Hematopoietic multipotent progenitor cell (in vitro differentiated cells): Measurements from ENCODE around the gene MAML1. TPM values are rescaled to one million over a fixed set of nuclear protein-coding genes. Genes with fewer than 3 reads are reported as not detected.

Source experiments
- DNase-seq, 3 donors: peaks; one replicate each; pipeline ENCODE4 v3.0.0-alpha.2; 2011 to 2015; ENCODE audit warnings: low read depth in 2 of 3, low spot score in 2 of 3
- small RNA-seq: library from RNA; depleted of rRNA; stranded (forward); fragments of <200 nt; gene quantifications from one replicate; pipeline ENCODE3, GENCODE V24; 2012
- total RNA-seq: library from RNA; depleted of rRNA; stranded (reverse); fragments of >200 nt; gene quantifications from one replicate; pipeline ENCODE4 v1.2.3, GENCODE V29; 2012

MAML1 gene
- total RNA-seq, 1 donor = 28.0 TPM

DNA sequence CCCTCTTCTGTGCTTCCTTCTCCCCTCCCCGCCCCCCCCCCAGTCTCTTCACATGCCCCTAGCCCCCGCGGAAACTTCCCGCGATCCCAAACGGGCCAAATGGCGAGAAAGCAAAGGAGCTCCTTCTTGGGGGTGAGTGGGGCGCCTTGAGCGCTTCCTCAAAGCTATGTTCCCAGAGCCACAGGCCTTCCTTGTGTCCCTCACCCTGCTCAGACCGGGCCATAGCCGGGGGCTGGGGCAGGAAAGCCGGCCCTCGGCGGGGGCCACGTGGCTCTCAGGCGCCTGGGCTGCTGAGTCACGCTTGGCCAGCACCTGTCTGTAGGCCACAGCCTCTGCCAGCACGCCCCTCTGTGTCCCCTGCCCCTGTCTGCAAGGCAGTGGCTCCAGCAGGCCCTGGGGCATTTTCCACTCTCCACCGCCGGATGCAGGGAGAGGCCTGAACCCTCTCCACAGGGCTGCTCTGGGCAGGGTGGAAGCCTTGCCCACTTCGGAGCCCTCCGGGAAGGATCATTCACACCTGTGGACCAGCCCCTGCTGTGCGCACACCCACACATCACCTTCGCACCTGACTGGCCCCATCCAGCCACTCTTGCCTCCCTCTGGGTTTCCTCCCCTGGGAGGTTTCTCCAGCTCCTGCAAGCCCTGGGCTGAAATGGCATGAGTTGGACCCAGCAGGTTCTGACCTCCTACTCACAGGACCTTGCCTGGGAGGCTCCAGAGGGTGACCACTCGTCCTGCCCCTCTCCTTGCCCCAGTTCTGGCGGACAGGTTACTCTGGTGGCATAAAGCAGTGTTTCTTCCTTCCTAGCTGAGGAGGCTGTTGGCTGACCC is 86.9 kb downstream of the MAML1 start:
- DNase-seq = peak in 2 of 3 donors; percentile 64 to 79

DNA sequence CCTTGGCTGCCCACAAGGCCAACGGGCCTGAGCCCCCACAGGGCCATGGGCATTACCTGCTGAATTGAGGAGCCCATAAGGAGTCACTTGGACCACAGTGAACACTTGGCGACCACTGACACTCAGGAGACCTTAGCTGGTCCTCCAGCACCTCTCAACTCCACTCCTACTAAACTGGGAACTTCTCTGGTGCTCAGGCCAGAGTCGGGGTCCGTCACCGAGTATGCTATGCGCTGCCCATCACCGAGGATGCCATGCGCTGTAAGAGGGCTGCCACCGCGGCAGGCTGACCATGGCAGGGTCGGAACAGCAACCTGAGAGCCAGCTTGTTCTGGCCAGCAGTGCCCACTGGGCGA is 87.5 kb downstream of the MAML1 start:
- DNase-seq = no peak

DNA sequence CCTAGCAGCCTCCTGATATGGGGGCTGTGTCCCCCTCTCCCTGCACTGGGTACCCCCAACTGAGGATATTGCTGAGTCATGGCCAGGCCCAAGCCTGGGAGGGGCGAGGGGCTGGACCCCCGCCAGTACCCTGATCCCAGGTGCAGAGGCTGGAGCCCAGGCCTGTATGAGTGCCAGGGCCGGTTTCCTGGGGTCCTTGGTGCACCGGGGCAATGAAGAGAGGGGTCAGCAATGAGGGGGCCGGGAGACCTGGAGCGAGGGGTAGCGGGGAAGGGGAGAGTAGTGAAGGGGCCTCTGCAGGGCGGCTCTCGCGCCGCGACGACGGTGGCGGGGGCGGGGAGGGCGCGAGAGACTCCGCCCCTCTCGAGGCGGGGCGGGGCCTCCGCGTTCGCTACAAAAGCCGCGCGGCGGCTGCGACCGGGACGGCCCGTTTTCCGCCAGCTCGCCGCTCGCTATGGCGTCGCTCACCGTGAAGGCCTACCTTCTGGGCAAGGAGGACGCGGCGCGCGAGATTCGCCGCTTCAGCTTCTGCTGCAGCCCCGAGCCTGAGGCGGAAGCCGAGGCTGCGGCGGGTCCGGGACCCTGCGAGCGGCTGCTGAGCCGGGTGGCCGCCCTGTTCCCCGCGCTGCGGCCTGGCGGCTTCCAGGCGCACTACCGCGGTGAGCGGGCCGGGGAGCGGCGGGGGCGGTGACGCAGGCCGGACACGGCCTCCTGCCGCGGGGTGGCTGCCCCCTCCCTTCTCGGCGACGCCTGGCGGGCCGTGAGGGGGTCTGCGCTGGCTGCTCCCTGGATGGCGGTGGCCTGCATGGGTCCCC is 88.1 kb downstream of the MAML1 start, which contains the start of gene SQSTM1:
Gene SQSTM1, plus strand, starts transcription at position 423 of the 815 bp plus-strand sequence. Its CDS starts 32 bp downstream, at position 455.
- DNase-seq = peak; percentile 80 to 85 (median 82)

DNA sequence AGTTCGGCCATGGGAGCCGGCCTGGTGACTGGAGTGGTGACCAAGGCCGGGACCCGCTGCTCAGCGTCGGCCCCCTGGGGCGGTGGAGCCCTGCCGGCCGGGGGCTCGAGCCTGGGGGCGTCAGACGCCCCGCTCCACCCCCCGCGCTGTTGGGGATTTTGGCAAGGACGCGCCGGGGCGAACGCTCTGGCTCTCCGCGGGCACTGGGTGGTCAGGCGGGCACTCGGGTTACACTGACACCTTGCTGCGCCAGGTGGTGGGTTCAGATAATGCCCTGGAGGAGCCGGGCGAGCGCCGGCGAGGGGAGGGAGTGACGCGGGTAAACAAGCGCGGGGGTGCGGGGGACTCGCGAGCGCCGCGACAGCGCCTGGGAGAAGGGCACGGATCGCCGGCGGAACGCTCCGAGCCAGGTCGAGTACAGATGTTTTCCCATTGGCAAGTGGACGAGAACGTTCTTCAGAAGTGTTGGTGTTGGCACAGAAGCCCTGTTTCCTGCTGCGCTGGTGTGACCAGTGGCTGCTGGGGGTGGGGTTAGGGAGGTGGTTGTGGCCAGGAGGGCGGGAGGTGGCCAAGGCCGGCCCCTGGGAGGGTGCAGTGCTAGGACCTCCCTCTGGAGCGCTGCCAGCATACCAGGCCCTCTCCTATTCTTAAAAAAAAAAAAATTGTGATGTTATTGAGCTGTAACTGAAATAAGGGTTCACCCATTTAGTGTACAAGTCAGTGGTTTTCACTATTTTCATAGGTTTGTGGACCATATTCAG is 88.9 kb downstream of the MAML1 start:
- DNase-seq = peak; percentile 59 to 95 (median 89)

DNA sequence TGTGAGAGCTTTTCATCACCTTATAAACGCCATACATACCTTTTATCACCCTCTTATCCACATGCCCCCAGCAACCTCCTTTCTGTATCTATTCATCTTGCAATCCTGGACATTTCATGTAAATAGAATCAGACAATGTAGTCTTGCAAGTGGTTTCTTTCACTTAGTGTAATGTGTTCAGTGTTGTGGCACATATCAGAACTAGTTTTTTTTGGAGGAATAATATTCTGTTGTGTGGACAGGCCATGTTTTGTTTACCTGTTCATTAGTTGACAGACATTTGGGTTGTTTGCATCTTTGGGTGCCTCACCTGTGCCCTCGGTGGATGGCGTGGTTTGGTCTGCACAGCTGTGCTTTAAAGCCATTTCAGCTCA is 89.4 kb downstream of the MAML1 start:
- no peak for DNase-seq

DNA sequence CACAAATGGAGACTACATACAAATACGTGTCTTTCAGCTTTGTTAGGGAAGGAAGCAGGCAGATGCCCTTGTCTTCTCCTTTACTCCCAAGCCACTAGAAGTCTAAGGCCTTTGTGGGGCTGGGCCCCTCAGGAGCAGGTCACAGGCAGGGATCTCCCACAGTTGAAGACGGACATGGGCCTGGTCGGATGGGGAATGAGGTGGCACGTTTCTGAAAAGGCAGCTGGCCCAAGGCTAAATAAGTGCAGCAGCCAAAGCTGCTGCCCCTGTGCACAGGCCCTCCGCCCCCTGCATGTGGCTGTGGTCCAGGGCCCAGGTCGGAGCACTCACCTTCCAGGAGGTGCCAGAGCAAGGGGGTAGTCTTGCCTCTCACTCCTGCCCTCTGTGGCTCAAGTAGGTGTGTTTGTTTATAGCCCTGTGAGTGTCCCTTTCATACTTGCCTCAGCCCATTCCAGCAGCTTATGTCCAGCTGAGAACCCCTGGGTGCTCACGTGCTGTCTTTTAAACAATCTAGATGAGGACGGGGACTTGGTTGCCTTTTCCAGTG is 89.9 kb downstream of the MAML1 start:
- no peak for DNase-seq

DNA sequence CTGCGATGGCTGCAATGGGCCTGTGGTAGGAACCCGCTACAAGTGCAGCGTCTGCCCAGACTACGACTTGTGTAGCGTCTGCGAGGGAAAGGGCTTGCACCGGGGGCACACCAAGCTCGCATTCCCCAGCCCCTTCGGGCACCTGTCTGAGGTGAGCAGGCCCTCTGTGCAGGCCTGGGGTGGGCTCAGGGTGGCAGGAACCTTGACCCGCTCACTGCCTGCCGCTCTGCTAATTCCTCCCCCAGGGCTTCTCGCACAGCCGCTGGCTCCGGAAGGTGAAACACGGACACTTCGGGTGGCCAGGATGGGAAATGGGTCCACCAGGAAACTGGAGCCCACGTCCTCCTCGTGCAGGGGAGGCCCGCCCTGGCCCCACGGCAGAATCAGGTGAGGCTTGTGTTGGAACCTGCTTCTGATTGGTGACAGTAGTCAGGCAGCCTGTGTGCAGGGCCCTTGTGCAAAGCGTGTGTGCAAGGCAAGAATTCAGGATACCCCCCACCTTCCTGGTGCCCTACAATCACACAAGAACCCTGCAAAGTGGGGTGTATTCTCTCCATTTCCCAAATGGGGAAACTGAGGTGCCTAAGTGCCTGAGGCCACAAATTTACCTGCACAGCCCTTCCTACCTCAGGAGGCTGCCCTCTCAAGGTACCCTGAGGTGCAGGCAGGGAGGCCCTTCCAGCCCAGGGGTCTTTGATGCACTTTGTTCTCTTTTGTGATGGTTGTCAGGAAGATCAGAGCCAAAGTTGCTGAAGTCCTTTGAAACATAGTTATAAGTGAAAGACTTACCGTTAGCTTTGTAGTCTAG is 91.5 kb downstream of the MAML1 start:
- no peak for DNase-seq

DNA sequence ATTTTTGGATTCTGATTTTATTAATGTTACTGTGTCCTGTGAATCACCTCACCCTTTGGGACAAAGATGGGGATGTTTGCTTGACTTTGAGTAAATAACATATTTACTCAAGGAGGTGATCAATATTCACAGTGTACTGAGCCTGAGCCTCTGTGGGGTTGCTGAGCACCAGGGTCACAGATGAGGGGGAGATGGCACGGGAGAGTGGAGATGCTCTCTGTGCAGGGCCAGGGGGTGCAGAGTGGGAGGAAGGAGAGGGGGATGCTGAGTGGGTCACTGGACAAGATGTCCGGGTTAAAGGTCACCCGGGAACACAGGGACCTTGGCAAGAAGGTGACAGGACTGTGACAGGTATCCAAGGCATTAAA is 92.1 kb downstream of the MAML1 start:
- no peak for DNase-seq

DNA sequence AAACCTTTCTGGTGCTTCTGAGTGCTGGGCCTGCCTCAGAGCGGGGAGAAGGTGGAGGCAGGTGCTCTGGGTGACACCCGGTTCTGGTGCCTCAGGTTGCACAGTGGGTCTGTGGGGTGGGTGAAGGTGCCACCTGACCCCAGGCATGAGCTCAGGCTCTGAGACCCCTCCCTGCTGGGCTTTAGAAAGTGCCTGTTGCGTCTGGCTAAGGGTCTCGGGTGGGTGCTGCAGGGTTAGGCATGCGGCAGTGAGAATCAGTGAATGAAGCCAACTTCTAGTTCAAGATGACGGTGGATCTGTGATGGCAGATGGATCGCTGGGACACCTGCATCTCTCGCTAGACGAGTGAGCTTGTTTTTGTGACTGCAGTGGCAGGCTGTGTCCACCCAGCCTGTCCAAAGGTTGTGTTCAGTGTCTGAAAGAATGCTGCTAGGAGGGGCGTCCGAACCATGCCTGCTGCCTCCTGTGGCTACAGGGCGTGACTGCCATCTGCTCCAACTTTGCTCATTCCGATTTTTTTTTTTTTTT is 93.1 kb downstream of the MAML1 start:
- DNase-seq = no peak

Small RNA genes within 50 kb of the gene (small RNA-seq; reads per million reads assigned to genes)
- gene MIR1229 = not detected

Other genes starting within 250 kb of the MAML1 start
- 38.2 TPM for gene RUFY1, start 182.3 kb upstream of the MAML1 start, total RNA-seq
- 420 TPM for gene HNRNPH1, start 109.2 kb upstream of the MAML1 start, total RNA-seq
- 1.3 TPM for gene CBY3, start 51.8 kb upstream of the MAML1 start, total RNA-seq
- 149 TPM for gene CANX, start 33.9 kb upstream of the MAML1 start, total RNA-seq
- gene LTC4S, start 61.2 kb downstream of the MAML1 start, total RNA-seq = 8.6 TPM
- gene MGAT4B, start 74.0 kb downstream of the MAML1 start, total RNA-seq = 174 TPM
- gene SQSTM1, start 88.1 kb downstream of the MAML1 start, total RNA-seq = 225 TPM
- gene MRNIP, start 126.0 kb downstream of the MAML1 start, total RNA-seq = 17.0 TPM
- 72.2 TPM for gene TBC1D9B, start 175.1 kb downstream of the MAML1 start, total RNA-seq